Stimulated activated CD8-positive, alpha-beta memory T cell treated with anti-CD3 and anti-CD28 coated beads, Interleukin-2, amount 100 ng/mL, for 48 hours (primary cell): Measurements from ENCODE around the gene GFPT1.

ENCODE experiments used
- DNase-seq, 2 donors: peaks; one replicate each; pipeline ENCODE4 v3.0.0-alpha.2; 2020; ENCODE audit warnings: low read depth in 2 of 2

Gene GFPT1

GRCh38 chr2:69316550-69316949 is 70.5 kb downstream of the GFPT1 start:
- DNase-seq = no peak

- no peak for DNase-seq
Measured at GRCh38 chr2:69315160-69315761, 71.8 kb downstream of the GFPT1 start.

- no peak for DNase-seq
Measured at GRCh38 chr2:69311024-69311416, 76.0 kb downstream of the GFPT1 start.

GRCh38 chr2:69310111-69311023 is 76.7 kb downstream of the GFPT1 start:
- no peak for DNase-seq

- no peak for DNase-seq
Measured at GRCh38 chr2:69309351-69310110, 77.5 kb downstream of the GFPT1 start.

- no peak for DNase-seq
Measured at GRCh38 chr2:69308338-69308737, 78.7 kb downstream of the GFPT1 start.

GRCh38 chr2:69307579-69308064 is 79.4 kb downstream of the GFPT1 start:
- no peak for DNase-seq

- DNase-seq = peak; percentile 65 to 66
Measured at GRCh38 chr2:69306822-69307578, 80.0 kb downstream of the GFPT1 start.

GRCh38 chr2:69306393-69306821 is 80.6 kb downstream of the GFPT1 start:
- no peak for DNase-seq

- no peak for DNase-seq
Measured at GRCh38 chr2:69305712-69306392, 81.2 kb downstream of the GFPT1 start.

GRCh38 chr2:69305166-69305565 is 81.9 kb downstream of the GFPT1 start:
- no peak for DNase-seq

- DNase-seq = no peak
Measured at GRCh38 chr2:69304656-69305055, 82.4 kb downstream of the GFPT1 start.

GRCh38 chr2:69300650-69301049 is 86.4 kb downstream of the GFPT1 start:
- DNase-seq = no peak

GRCh38 chr2:69299772-69300516 is 87.1 kb downstream of the GFPT1 start:
- no peak for DNase-seq

- DNase-seq = no peak
Measured at GRCh38 chr2:69298862-69299261, 88.2 kb downstream of the GFPT1 start.

- DNase-seq = no peak
Measured at GRCh38 chr2:69298261-69298660, 88.8 kb downstream of the GFPT1 start.

- DNase-seq = no peak
Measured at GRCh38 chr2:69297216-69297615, 89.8 kb downstream of the GFPT1 start.

GRCh38 chr2:69296421-69296820 is 90.6 kb downstream of the GFPT1 start:
- no peak for DNase-seq

- DNase-seq = no peak
Measured at GRCh38 chr2:69292256-69292655, 94.8 kb downstream of the GFPT1 start.

- DNase-seq = no peak
Measured at GRCh38 chr2:69291721-69292120, 95.3 kb downstream of the GFPT1 start.
